Hepatocyte (in vitro differentiated cells): ENCODE data around the gene NPL. TPM values are rescaled to one million over a fixed set of nuclear protein-coding genes. Genes with fewer than 3 reads are reported as not detected.

Source experiments
- DNase-seq: peaks from one replicate; pipeline ENCODE4 v3.0.0-alpha.2; 2016; ENCODE audit warnings: low spot score
- H2AFZ ChIP-seq: fragments of 200-600 bp; sonication (generic); 2 replicates; pipeline ENCODE4 v1.6.0; 2016; ENCODE audit warnings: antibody characterized with exemption, mild to moderate bottlenecking
- H3K27ac ChIP-seq: fragments of 200-600 bp; sonication (generic); 2 replicates; pipeline ENCODE4 v1.5.1; 2016; ENCODE audit warnings: mild to moderate bottlenecking
- H3K27me3 ChIP-seq: fragments of 200-600 bp; sonication (generic); 2 replicates; pipeline ENCODE4 v1.6.1; 2016
- H3K36me3 ChIP-seq: fragments of 200-600 bp; sonication (generic); replicated peaks from 2 replicates; pipeline ENCODE4 v1.5.1; 2016; ENCODE audit warnings: low read depth; ENCODE audit not compliant: insufficient read depth
- H3K4me1 ChIP-seq: fragments of 200-600 bp; sonication (generic); 2 replicates; pipeline ENCODE4 v1.5.1; 2016; ENCODE audit warnings: mild to moderate bottlenecking, moderate library complexity; ENCODE audit not compliant: insufficient read depth
- H3K4me2 ChIP-seq: fragments of 200-600 bp; sonication (generic); 2 replicates; pipeline ENCODE4 v1.6.0; 2016
- H3K4me3 ChIP-seq: fragments of 200-600 bp; sonication (generic); 2 replicates; pipeline ENCODE4 v1.5.1; 2016; ENCODE audit warnings: mild to moderate bottlenecking
- H3K79me2 ChIP-seq: fragments of 200-600 bp; sonication (generic); 2 replicates; pipeline ENCODE4 v1.6.0; 2017; ENCODE audit warnings: mild to moderate bottlenecking
- H3K9me2 ChIP-seq: fragments of 200-600 bp; sonication (generic); replicated peaks from 2 replicates; pipeline ENCODE4 v1.6.0; 2017; ENCODE audit warnings: mild to moderate bottlenecking; ENCODE audit not compliant: insufficient read depth
- H3K9me3 ChIP-seq: fragments of 200-600 bp; sonication (generic); 2 replicates; pipeline ENCODE4 v1.5.1; 2016; ENCODE audit warnings: low read depth, mild to moderate bottlenecking
- H4K20me1 ChIP-seq: fragments of 200-600 bp; sonication (generic); 2 replicates; pipeline ENCODE4 v1.6.0; 2016; ENCODE audit warnings: mild to moderate bottlenecking; ENCODE audit not compliant: insufficient read depth, poor library complexity, severe bottlenecking
- EZH2 ChIP-seq: fragments of 200-600 bp; sonication (generic); IDR thresholded peaks from 2 replicates; pipeline ENCODE4 v1.6.1; 2016; ENCODE audit warnings: antibody characterized with exemption, mild to moderate bottlenecking, borderline replicate concordance
- EZH2phosphoT487 ChIP-seq: fragments of 200-600 bp; sonication (generic); IDR thresholded peaks from one replicate; pipeline ENCODE4 v1.6.1; 2018; ENCODE audit warnings: antibody characterized with exemption, mild to moderate bottlenecking, low read depth, moderate library complexity; ENCODE audit not compliant: unreplicated experiment, severe bottlenecking
- WGBS: methylation state at CpG from one replicate; pipeline ENCODE4 v1.1.6; 2016; ENCODE audit warnings: low lambda C conversion rate; ENCODE audit errors: missing lambda C conversion rate; 5-methylcytosine and 5-hydroxymethylcytosine counted together
- polyA plus RNA-seq: library from polyadenylated mRNA; unstranded; fragments of >200 nt; fragmentation: Nextera tagmentation; extraction: Ambion mirVana; gene quantifications from 2 replicates; pipeline ENCODE4 v1.2.1, GENCODE V29; 2016
- total RNA-seq: library from RNA; depleted of rRNA; stranded (reverse); fragments of >200 nt; gene quantifications from 2 replicates; pipeline ENCODE4 v1.2.3, GENCODE V29; 2014
- TF ChIP-seq, protein P1 (sequence below): fragments of 200-600 bp; sonication (generic); IDR thresholded peaks from 2 replicates; pipeline ENCODE4 v1.5.1; 2016; ENCODE audit warnings: antibody characterized with exemption, mild to moderate bottlenecking; ENCODE audit not compliant: poor library complexity

NPL gene
- total and polyA plus RNA-seq, 2 experiments from 2014 or later = 7.1 to 10.2 TPM

- Histone ChIP-seq H3K4me1 (no peaks in the 10 kb centered on the region), H3K9me3 (no peaks in the 10 kb centered on the region), H3K79me2 (no peaks in the 10 kb centered on the region), H4K20me1 (no peaks in the 10 kb centered on the region), H2AFZ (no peak overlapping the region), H3K36me3 (no peaks in the 10 kb centered on the region), H3K27me3 (no peaks in the 10 kb centered on the region), H3K27ac (no peak overlapping the region), H3K9me2 (no peaks in the 10 kb centered on the region), H3K4me2 (no peak overlapping the region), H3K4me3 (no peak overlapping the region)
- DNase-seq = no peak
- TF ChIP-seq, protein P1, sequence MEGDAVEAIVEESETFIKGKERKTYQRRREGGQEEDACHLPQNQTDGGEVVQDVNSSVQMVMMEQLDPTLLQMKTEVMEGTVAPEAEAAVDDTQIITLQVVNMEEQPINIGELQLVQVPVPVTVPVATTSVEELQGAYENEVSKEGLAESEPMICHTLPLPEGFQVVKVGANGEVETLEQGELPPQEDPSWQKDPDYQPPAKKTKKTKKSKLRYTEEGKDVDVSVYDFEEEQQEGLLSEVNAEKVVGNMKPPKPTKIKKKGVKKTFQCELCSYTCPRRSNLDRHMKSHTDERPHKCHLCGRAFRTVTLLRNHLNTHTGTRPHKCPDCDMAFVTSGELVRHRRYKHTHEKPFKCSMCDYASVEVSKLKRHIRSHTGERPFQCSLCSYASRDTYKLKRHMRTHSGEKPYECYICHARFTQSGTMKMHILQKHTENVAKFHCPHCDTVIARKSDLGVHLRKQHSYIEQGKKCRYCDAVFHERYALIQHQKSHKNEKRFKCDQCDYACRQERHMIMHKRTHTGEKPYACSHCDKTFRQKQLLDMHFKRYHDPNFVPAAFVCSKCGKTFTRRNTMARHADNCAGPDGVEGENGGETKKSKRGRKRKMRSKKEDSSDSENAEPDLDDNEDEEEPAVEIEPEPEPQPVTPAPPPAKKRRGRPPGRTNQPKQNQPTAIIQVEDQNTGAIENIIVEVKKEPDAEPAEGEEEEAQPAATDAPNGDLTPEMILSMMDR = peak; percentile 14
- TF ChIP-seq EZH2phosphoT487 = no peak
- TF ChIP-seq EZH2 = no peak
- whole genome bisulfite sequencing = 82% methylated on average over 4 of the region's 4 CpGs
These were observed 18.2 kb upstream of the NPL start for GRCh38 chr1:182771187-182771984.

GRCh38 chr1:182777386-182777785 lies 12.2 kb upstream of the NPL start:
- Histone ChIP-seq H3K4me2 (no peak overlapping the region), H3K9me3 (no peaks in the 10 kb centered on the region), H3K27ac (no peak overlapping the region), H3K27me3 (no peaks in the 10 kb centered on the region), H3K4me1 (no peaks in the 10 kb centered on the region), H3K79me2 (no peaks in the 10 kb centered on the region), H3K4me3 (no peak overlapping the region), H2AFZ (no peak overlapping the region), H3K36me3 (no peaks in the 10 kb centered on the region), H4K20me1 (no peaks in the 10 kb centered on the region), H3K9me2 (no peaks in the 10 kb centered on the region)
- DNase-seq = no peak
- TF ChIP-seq, protein P1 = no peak
- TF ChIP-seq EZH2phosphoT487 (no peak), EZH2 (no peak)

- Histone ChIP-seq H3K27me3 (no peaks in the 10 kb centered on the region), H3K4me2 (no peak overlapping the region), H3K9me2 (no peaks in the 10 kb centered on the region), H3K4me1 (no peaks in the 10 kb centered on the region), H3K27ac (no peak overlapping the region), H3K79me2 (no peaks in the 10 kb centered on the region), H3K9me3 (no peaks in the 10 kb centered on the region), H2AFZ (no peak overlapping the region), H3K36me3 (no peaks in the 10 kb centered on the region), H4K20me1 (no peaks in the 10 kb centered on the region), H3K4me3 (no peak overlapping the region)
- TF ChIP-seq, protein P1 = no peak
- TF ChIP-seq EZH2 (no peak), EZH2phosphoT487 (no peak)
- DNase-seq = no peak
- 77% methylated on average over 2 of the region's 2 CpGs for WGBS
These were observed 10.7 kb upstream of the NPL start for GRCh38 chr1:182778862-182779261.
